HG02759 (cell line): Measurements from ENCODE around the gene PDGFRB.

Experiments
- ATAC-seq: cut with Tn5 transposase; IDR thresholded peaks from one replicate; pipeline ENCODE4 v1.9.1; 2021; ENCODE audit warnings: mild to moderate bottlenecking, moderate library complexity; ENCODE audit not compliant: unreplicated experiment

PDGFRB gene

DNA sequence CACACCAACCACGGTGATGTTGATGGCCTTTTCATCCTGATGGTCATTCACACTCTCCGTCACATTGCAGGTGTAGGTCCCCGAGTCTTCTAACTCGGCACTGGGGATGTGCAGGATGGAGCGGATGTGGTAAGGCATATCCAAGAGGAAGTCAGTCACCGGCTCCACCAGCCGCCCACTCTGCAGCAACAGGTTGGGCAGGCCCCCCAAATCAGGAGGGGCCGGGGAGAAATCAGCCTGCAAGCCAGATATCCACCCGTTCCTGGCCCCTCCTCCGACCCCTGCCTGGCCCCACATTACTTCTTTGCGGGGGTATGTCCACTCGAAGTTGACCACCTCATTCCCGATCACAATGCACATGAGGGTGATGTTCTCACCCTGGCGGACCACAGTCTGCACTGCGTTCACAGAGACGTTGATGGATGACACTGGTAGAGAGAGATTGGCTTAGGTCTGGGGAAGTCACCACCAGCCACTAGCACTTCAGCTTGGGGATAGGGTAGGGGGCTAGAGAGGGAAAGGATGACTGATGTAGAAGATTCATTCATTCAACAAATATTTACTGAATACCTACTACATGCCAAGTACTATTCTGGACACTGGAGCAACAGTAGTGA, 22.0 kb downstream of the PDGFRB start:
- ATAC-seq: no peak

DNA sequence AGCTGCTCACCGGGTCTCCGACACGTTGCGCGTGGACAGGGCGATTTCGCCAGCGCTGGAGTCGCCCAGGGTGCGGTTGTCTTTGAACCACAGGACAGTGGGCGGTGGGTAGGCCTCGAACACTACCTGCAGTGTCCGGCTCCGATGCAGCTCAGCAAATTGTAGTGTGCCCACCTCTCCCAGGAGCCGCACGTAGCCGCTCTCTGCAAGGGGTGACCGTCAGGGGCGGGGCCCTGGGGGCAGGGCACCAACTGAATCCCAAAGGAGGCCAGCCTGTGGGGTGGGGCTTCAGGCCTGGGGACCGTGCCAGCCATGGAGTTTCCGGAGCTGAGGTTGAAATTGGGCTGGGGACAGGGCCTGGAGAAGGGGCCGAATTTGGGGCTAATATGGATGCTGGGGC, 22.9 kb downstream of the PDGFRB start:
- ATAC-seq: no peak

DNA sequence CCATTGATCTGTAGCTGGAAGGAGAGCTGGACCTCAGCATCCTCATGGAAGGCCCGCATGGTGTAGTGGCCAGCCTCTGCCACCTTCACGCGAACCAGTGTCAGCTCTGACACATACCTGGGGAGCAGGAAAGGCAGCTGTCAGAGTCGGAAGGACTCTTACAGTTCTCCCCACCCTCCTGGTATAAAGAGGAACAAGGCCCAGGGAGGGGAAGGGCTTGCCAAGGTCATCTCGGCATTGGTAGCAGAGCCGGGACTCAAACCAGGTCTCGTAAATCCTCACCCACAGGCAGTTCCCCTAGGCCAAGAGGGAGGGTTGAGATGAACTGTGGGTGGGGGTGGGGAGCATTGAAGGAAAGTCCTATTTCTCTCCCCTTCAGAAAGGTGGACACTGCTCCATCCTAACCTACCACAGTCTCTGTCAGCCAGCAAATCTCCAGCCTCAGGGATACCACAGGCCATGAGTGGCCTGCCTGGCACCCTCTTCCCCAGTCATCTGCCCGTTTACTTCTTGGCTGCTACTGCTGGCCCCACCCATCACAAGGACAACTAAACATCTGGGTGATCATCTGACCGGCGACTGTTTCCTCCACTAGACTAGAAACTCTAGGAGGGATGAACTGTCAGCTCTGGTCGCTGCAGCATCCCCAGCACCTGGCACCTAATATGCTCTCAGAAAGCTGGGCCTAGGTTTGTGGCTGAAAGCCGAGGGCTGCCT, 23.5 kb downstream of the PDGFRB start:
- ATAC-seq: no peak

DNA sequence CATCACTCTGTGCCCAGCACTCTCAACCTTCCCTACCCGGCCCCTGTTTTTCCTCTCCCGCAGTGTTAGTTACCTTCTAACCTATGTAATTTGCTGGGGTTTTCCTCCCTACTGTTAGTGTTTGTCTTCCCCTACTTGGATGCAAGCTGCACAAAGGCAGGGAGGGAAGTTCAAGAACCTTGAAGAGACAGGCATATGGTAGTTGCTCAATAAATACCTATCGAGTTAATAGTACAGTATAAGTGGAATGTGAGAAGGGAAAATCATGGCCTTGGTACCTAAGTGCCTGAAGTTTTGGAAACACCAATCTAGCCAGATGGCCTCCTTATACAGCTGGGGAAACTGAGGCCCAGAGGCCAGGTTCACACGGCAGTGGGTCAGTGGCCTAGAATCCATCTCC, 24.2 kb downstream of the PDGFRB start:
- no peak for ATAC-seq

DNA sequence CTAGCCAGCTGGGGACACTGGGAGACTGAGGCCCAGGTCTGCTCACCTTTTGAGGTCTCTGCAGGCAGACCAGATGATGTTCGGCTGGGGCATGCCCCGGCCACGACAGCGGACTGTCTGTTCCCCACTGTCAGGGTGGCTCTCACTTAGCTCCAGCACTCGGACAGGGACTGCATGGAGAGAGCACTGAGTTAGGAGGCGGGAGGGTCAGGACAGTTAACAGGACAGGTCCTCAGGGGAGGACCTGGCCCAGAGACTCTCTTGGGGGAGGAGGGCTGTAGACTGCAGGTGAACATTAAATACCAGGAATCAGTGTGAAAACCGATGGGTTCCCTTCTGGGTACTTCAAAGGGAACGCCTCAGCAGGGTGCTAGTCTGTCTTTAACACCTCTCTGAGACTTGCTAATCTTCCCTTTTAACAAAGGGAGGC, 25.1 kb downstream of the PDGFRB start:
- no peak for ATAC-seq

DNA sequence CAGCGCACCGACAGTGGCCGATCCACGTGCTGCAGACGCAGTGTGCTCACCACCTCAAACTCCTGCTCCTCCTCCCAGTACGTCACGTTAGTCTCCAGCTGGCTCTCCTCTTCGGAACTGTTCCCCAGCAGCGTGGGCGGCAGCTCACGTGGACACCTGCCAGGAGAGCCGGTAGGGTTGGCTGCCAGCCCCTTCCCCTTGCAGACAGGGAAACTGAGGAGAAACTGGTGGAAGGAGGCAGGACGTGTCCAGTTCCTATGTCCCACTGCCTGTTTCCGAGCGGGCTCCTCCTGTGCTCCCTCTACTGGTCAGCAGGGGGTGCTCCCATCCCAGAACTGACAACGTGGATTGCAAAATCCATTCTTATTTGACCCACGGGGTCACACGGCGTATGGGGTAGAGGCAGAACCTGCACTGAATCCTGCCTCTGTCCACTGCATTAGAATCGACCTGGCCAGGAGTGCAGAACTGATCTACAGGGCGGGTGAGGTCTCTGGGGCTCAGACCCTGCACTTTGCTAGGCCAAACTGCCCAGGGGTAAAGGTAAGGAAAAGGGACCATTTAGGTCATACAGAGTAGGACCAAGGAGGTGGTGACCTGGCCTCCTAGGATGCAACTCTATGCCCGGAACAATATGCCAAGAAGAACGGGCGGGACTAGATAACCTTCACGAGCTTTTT, 25.7 kb downstream of the PDGFRB start:
- peak; percentile 75 for ATAC-seq

DNA sequence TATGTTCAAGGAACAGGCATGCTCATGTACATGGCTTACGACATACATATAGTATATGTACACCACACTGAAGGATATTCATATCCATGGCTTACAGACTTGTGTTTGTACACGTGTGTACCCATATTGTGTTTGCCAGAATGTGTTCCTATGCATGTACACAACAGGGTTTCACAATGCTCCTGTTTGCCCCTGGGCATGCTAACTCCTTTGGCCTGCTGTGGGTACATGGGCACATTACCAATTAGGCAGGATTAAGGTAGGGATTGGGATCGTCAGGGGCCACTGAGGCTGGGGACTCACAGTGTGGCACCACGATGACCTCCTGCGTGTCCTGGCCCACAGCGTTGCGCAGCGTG, 26.2 kb downstream of the PDGFRB start:
- no peak for ATAC-seq

DNA sequence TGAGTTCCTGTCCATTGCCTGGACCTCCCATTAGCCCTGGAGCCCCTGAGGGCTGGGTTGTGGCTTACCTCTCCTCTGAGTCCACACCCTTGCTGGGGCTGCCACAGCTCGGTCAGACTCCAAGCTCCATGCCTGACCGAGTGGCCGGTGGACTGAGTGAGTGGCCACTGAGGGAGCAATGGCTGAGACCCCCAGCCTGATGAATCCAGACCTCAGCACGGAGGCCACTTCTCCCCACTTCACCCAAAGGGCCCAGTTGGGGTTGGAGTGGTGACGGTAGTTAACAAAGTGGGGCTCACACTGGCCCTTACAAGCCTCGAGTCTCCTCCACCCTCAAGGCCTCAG, 28.8 kb downstream of the PDGFRB start:
- no peak for ATAC-seq

DNA sequence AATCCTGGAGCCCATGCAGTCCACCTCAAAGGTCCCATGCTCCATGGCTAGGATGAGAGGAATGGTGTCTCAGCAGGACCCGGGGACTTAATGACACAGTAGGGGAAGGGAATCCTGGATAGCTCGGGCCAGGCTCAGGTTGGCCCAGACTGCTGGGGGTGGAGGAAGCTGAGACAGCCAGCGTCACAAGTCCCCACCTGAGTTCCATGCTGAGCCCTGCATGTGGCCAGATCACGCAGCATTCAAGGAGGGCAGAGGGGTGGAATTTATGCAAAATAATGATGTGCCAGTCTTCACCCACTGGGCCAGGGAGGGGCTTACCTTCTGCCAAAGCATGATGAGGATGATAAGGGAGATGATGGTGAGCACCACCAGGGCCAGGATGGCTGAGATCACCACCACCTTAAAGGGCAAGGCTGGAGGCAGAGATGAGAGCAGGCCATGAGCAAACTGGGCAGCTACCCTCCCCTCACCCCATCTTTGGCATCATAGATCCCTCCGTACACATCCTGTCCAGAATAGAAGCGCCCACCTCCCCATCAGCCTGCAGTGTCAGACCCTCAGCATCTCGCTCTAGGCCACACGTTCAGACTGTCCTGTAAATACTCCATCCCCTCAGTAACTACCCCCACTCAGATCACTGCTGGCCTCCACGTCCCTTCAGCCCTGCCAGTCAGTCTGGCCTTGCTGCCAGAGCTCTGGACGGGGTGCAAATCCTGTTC, 29.3 kb downstream of the PDGFRB start:
- ATAC-seq: no peak

DNA sequence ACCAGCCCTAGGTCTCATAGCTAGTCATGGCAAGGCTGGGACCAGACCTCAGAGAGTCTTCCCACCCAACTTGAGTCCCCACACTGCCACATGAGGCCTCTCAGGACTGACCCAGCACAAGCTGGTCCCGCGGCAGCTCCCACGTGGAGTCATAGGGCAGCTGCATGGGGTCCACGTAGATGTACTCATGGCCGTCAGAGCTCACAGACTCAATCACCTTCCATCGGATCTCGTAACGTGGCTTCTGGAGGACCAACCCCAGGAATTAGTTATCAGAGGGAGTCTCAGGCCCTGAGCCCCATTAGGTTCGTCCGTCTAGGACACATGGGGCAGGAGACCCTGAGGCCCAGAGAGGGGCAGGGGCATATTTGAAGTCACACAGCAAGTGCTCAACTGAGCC, 30.3 kb downstream of the PDGFRB start:
- ATAC-seq: no peak

DNA sequence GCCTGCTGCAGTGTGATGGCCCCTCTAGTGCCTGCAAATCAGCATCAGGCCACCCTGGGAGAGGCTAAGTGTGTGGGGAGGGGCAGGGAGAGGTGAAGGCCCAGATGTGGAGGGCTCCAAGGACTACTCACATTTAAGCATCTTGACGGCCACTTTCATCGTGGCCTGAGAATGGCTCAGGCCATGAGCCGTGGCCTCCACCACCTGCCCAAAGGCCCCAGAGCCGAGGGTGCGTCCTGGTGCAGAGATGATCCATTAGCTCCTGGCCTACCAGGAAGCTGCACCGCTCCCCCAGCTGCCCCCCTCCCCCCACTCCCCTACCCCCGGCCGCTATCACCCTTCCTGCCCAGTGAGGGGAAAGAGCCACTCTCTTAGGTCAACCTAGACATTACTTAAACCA, 31.0 kb downstream of the PDGFRB start:
- no peak for ATAC-seq

DNA sequence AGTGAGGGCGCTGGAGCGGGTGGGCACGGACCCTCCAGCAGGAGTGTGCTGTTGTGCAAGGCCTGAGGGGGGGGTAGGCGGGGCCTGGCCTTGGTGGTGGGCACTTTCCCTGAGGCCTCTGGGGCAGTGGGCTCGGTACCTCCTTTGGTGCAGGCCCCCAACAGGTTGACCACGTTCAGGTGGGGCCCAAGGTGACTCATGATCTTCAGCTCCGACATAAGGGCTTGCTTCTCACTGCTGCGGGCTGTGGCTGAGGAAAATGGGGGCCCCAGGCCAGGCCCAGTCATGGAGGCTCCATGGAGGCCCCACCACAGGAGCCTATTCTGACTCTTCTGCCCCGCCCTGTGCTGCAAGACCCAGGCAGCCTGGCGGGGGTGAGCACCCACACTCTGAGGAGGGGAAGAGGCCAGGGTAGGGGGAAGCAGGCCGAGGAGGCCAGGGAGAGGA, 31.5 kb downstream of the PDGFRB start:
- ATAC-seq: no peak

DNA sequence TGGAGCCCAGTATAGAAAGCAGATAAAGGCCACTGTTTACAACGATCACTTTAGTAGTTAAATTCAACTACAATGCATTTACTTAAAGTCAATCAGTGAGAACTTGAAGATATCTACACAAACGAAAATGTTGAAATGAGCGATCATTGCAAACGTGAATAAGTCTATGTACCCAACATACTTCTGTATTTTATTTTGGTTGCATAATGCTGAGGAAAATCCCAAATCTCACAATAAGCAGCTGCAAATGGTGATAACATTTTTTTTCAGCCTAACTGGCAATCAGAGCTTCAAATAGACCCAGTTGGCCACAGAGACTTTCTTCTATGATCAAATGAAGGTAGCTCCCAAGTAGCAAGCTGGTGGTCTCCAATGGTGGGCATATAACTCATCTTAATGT, 32.1 kb downstream of the PDGFRB start:
- no peak for ATAC-seq

DNA sequence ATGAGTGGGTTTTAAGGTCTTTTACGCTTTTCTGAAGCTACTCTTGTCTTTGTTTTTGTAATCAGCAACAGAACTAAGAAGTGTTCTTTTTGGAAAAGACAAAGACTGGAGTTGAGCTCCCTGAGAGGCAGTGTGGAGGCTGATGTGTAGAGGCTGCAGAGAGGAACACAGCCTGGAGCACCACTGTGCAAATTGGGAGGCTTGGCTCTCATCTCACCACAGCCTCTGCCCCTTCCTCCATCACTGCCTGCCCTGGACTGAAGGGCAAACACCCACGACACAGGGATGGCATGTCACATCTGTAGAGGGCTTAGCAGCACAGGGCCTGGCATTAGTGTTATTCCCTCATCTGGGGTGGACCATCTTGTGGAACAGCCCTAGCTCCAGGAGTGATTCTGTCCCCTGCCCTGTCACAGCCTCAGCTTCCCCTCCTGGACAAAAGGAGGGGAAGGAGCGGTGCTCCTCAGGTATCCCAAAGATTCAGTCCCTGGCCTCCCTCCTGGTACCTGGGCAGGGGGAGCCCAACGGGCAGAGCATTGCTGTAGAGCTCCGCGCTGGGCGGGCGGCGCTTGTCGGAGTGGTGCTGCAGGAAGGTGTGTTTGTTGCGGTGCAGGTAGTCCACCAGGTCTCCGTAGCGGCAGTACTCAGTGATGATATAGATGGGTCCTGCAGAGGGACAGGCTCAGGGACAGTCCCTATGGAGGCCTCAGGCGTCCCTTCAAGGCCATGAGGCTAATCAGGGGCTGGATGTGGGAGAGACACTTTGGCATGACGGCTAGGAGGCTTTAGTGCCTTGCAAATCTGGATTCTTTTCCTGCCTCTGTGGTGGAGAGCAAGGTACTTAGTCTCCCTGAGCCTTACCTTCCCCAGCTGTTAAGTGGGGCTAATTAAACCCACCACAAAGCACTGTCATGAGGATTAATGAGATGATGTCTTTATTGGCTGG, 32.8 kb downstream of the PDGFRB start:
- no peak for ATAC-seq

DNA sequence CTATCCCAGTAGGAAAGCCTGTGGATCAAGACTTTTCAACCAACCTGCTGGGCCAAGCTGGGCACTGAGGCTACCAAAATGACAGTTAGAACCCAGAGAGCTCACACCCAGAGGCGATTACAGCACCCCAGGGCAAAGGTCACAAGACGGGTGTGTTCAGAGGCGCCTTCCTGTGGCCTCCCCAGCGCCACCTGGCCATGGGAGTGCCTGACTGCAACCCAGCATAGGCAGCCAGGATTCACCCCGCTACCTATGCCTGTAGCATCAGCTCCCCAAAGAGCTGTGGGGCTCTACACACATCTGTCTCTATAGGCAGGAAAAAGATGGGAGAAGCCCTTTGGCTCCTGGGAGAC, 33.5 kb downstream of the PDGFRB start:
- peak; percentile 80 for ATAC-seq

DNA sequence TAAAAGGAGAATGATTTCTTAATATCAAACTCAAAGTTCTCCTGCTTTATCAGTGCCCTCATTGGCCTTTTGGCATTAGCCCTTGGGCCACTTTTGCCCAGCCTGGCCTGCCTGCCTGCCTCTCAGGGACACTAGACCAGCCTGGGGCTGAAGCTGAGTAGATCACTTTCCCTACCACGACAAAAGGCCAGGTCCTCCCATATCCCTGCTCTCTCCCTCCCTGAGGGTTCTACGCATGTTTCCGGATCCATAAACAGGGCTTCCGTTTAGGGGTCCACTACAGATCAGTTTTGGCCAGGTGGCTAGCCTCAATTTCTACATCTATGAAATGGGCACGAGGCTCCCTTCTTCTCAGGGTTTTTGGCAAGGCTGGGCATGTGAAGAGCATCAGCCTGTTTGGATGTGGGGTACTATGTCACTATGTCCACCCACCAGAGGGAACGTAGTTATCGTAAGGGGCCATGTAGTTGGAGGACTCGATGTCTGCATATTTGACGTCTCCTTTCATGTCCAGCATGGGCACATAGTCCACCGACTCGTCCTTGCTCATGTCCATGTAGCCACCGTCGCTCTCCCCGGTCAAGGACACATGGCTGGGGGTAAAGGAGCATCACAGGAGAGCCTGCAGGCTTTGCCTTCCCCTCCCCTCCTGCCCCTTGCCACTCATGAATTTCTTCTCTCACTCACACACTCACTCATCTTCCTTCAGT, 34.0 kb downstream of the PDGFRB start:
- no peak for ATAC-seq

DNA sequence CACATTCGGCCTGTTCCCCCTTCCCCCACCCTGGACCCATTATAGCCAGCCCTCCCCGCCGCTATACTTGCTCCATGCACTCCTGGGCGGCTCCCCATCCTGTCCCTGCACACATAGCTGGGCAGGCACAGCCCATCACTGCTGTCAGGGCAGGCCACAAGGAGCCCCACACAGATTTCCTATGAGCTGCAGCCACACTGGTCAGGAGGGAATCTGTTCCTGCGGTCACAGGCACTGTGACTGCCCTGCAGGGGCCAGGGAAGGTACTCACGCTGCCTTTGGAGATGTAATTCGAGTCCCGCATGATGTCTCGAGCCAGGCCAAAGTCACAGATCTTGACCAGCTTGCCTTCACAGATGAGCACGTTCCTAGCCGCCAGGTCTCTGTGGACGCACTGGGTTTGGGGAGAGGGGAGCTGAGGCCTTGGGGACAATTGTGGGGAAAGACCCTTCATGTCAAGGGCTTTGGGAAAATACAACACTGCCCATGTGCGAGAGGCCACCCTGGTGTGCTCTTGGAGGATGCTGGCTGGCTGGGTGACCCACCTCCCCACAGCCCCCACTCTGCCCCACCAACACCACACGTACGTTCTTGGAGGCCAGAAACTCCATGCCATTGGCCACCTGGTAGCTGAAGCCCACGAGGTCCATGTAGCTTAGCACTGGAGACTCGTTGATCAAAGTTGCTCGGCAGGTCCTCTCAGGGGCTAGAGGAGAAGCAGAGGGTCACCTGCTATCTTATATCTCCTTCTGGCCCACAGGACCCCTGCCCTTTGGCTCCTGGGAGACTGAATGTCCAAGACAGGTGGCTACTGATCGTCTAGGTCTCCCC, 34.8 kb downstream of the PDGFRB start:
- ATAC-seq: no peak

DNA sequence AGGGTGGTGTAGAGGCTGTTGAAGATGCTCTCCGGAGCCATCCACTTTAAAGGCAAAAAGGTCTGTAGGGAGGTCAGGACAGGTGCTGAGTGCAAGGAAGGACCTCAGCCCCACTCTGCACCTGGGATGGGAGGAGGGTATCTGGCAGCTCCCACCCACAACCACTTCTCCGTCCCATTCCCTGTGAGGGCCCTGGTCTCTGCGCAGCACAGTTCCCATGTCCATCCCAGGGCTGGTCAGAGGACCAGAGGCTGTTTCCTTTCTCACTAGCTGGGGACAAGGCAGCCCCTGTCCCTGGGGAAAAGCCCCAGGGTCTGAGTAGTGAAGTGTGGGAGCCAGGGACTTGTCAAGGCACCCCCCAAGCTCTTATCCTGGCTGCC, 35.6 kb downstream of the PDGFRB start:
- ATAC-seq: no peak

DNA sequence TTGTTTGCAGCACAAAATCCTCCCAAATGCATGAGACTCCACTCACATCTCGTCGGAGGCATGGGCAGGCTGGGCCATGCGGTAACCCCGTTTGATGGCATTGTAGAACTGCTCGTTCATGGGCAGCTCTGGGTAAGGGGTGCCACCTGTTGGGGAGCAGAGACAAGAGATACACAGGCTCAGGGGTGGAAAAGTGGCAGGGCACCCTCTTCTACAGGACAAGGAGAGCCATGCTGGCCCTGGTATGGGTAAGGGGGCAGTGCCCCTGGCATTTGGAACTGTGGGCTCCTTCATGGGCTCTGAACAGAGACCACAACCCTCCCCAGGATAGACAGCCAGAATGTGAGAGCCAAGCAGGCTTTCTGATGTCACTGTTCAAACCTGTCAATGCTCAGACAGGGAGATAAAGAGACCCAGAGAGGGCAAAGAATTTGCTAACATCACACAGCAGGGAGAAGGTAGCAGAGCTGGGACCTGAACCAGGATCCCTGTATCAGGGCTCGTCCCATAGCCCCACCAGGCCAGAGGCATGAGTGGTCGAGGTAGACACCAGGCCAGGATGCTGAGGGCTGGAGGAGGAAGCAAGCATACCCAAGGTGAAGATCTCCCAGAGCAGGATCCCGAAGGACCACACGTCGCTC, 36.1 kb downstream of the PDGFRB start:
- no peak for ATAC-seq
